Mucosa of descending colon (tissue), 3 donors: Measurements from ENCODE around the gene PLD2. TPM values are rescaled to one million over a fixed set of nuclear protein-coding genes. Genes with fewer than 3 reads are reported as not detected.
A peak's percentile ranks its signal among the peaks of the same experiment; 100 is the strongest.

Experiments used
- ATAC-seq: fragments of 200-7000 bp; cut with Tn5 transposase; one replicate; pipeline ENCODE4 v1.9.1; 2020; ENCODE audit warnings: mild to moderate bottlenecking, moderate library complexity
- DNase-seq, 3 donors: peaks; one replicate each; pipeline ENCODE4 v3.0.0-alpha.2; 2020
- H3K36me3 ChIP-seq: fragments of 200-600 bp; one replicate; pipeline ENCODE4 v1.8.0; 2021; ENCODE audit warnings: low read depth, mild to moderate bottlenecking
- H3K4me1 ChIP-seq: fragments of 200-600 bp; one replicate; pipeline ENCODE4 v1.8.0; 2021; ENCODE audit warnings: low read depth, mild to moderate bottlenecking
- H3K4me3 ChIP-seq: fragments of 200-600 bp; one replicate; pipeline ENCODE4 v1.8.0; 2021; ENCODE audit warnings: mild to moderate bottlenecking
- H3K9me3 ChIP-seq: fragments of 200-600 bp; one replicate; pipeline ENCODE4 v1.8.0; 2021; ENCODE audit warnings: mild to moderate bottlenecking
- CTCF ChIP-seq: fragments of 200-600 bp; IDR thresholded peaks from one replicate; pipeline ENCODE4 v1.8.0; 2022; ENCODE audit warnings: antibody characterized with exemption, mild to moderate bottlenecking
- intact Hi-C, 2 donors: fragments of 100-400 bp; cut with DNase I in 1 of 2; cut with micrococcal nuclease in 1 of 2; formaldehyde crosslinking; loops; one replicate each; pipeline versions ENCODE4 v1.11.0 to v1.11.1; 2022; cut with DNase I, micrococcal nuclease
- total RNA-seq, 3 donors: library from RNA; stranded (reverse); fragmentation: NEBNext Ultra II Directional in 2 of 3; extraction: Animal tissue kit (Norgen Biotek cat#: 25700) in 2 of 3; gene quantifications; one replicate each; pipeline versions ENCODE4 v1.2.1 to v1.2.4, GENCODE V29; 2021 to 2023
- donor health status: DM: no; HTN: no; CAD: no; lungs with moderate emphysema.
- donor health status: DM: no; HTN: no; CAD: no.
- donor health status: DM: no; HTN: yes; CAD: no.

The PLD2 gene
- total RNA-seq, 3 donors from 2014 or later, result 24.4 to 29.8 (median 29.2) TPM

GRCh38 chr17:4815043-4815675 lies 8.2 kb downstream of the PLD2 start:
- intact Hi-C loops, result no loop called here
- no peak overlapping the region for H3K4me3 ChIP-seq
- ATAC-seq, result peak; percentile 38
- DNase-seq, result peak in 1 of 3 donors; percentile 19
- H3K36me3 ChIP-seq, result no peaks in the 10 kb centered on the region
- H3K4me1 ChIP-seq, result no peaks in the 10 kb centered on the region
- H3K9me3 ChIP-seq, result no peaks in the 10 kb centered on the region
- no peak for TF ChIP-seq CTCF

- Histone ChIP-seq H3K36me3 (no peaks in the 10 kb centered on the region), H3K4me3 (no peak overlapping the region), H3K9me3 (no peaks in the 10 kb centered on the region), H3K4me1 (no peaks in the 10 kb centered on the region)
- intact Hi-C loops, result no loop called here
- ATAC-seq (no peak), DNase-seq (no peak)
- TF ChIP-seq CTCF, result no peak
Observed at GRCh38 chr17:4816826-4817225, 9.9 kb downstream of the PLD2 start.

GRCh38 chr17:4818276-4818675 lies 11.3 kb downstream of the PLD2 start:
- H3K9me3 ChIP-seq, result no peaks in the 10 kb centered on the region
- no peak for TF ChIP-seq CTCF
- no peaks in the 10 kb centered on the region for H3K4me1 ChIP-seq
- H3K36me3 ChIP-seq, result no peaks in the 10 kb centered on the region
- intact Hi-C loops, result no loop called here
- H3K4me3 ChIP-seq, result no peak overlapping the region
- ATAC-seq (no peak), DNase-seq (peak in 1 of 3 donors; percentile 19)

- Histone ChIP-seq H3K4me1 (no peaks in the 10 kb centered on the region), H3K9me3 (no peaks in the 10 kb centered on the region), H3K36me3 (no peaks in the 10 kb centered on the region), H3K4me3 (no peak overlapping the region)
- intact Hi-C loops, result no loop called here
- ATAC-seq (no peak), DNase-seq (no peak)
- no peak for TF ChIP-seq CTCF
Observed at GRCh38 chr17:4822835-4823234, 15.9 kb downstream of the PLD2 start.

- TF ChIP-seq CTCF, result no peak
- DNase-seq, result peak in 1 of 3 donors; percentile 23
- intact Hi-C loops, result no loop called here
- ATAC-seq, result peak; percentile 24
- no peak overlapping the region for H3K4me3 ChIP-seq
- no peaks in the 10 kb centered on the region for H3K36me3 ChIP-seq
- no peaks in the 10 kb centered on the region for H3K4me1 ChIP-seq
- H3K9me3 ChIP-seq, result no peaks in the 10 kb centered on the region
Observed at GRCh38 chr17:4823373-4824089, 16.6 kb downstream of the PLD2 start.
